HepG2 (cell line): ENCODE measurements around the gene DLL1. TPM values are rescaled to one million over a fixed set of nuclear protein-coding genes. Genes with fewer than 3 reads are reported as not detected.

Experiments used
- ELF3 ChIP-seq: IDR thresholded peaks from 2 replicates; pipeline ENCODE4 v1.6.1; 2016; ENCODE audit warnings: missing genetic modification reagents, missing compliant biosample characterization
- FOXM1 ChIP-seq: sonication (generic); formaldehyde crosslinking; IDR thresholded peaks from 2 replicates; pipeline ENCODE4 v1.5.0; 2020; ENCODE audit warnings: missing genetic modification reagents
- HCFC1 ChIP-seq: fragments of 150-350 bp; IDR thresholded peaks from 2 replicates; pipeline ENCODE4 v1.6.1; 2014; ENCODE audit warnings: low read depth, low read length
- KDM2A ChIP-seq: sonication (generic); formaldehyde crosslinking; IDR thresholded peaks from 2 replicates; pipeline ENCODE4 v1.4.0; 2020; ENCODE audit warnings: low read depth, missing genetic modification reagents, borderline replicate concordance
- RELA ChIP-seq: sonication (generic); formaldehyde crosslinking; IDR thresholded peaks from 2 replicates; pipeline ENCODE4 v1.4.0; 2020; ENCODE audit warnings: missing genetic modification reagents
- SMAD1 ChIP-seq: sonication (generic); formaldehyde crosslinking; IDR thresholded peaks from 2 replicates; pipeline ENCODE4 v1.4.0; 2020; ENCODE audit warnings: missing genetic modification reagents, low read depth, mild to moderate bottlenecking, borderline replicate concordance
- TIGD3 ChIP-seq: sonication (generic); formaldehyde crosslinking; IDR thresholded peaks from 2 replicates; pipeline ENCODE4 v1.5.1; 2020; ENCODE audit warnings: mild to moderate bottlenecking, missing genetic modification reagents, borderline replicate concordance
- TP53 ChIP-seq: sonication (generic); formaldehyde crosslinking; conservative IDR thresholded peaks from 2 replicates; pipeline ENCODE4 v1.4.0; 2020; ENCODE audit warnings: missing genetic modification reagents
- ZBTB49 ChIP-seq: sonication (generic); formaldehyde crosslinking; IDR thresholded peaks from 2 replicates; pipeline ENCODE4 v1.4.0; 2020; ENCODE audit warnings: missing genetic modification reagents, borderline replicate concordance
- ZFY ChIP-seq: sonication (generic); formaldehyde crosslinking; IDR thresholded peaks from 2 replicates; pipeline ENCODE4 v1.4.0; 2020; ENCODE audit warnings: missing genetic modification reagents
- ZNF256 ChIP-seq: sonication (generic); formaldehyde crosslinking; conservative IDR thresholded peaks from 2 replicates; pipeline ENCODE4 v1.4.0; 2020; ENCODE audit warnings: missing genetic modification reagents
- ZNF326 ChIP-seq: sonication (generic); formaldehyde crosslinking; IDR thresholded peaks from 2 replicates; pipeline ENCODE4 v1.4.0; 2020; ENCODE audit warnings: missing genetic modification reagents, borderline replicate concordance
- ZNF367 ChIP-seq: sonication (generic); formaldehyde crosslinking; IDR thresholded peaks from 2 replicates; pipeline ENCODE4 v1.4.0; 2020; ENCODE audit warnings: missing genetic modification reagents, borderline replicate concordance
- ZNF460 ChIP-seq: sonication (generic); formaldehyde crosslinking; IDR thresholded peaks from 2 replicates; pipeline ENCODE4 v1.5.1; 2020; ENCODE audit warnings: missing genetic modification reagents, mild to moderate bottlenecking, borderline replicate concordance
- ZNF557 ChIP-seq: sonication (generic); formaldehyde crosslinking; IDR thresholded peaks from 2 replicates; pipeline ENCODE4 v1.4.0; 2020; ENCODE audit warnings: missing genetic modification reagents
- ZNF567 ChIP-seq: sonication (generic); formaldehyde crosslinking; IDR thresholded peaks from 2 replicates; pipeline ENCODE4 v1.8.1; 2023; ENCODE audit warnings: mild to moderate bottlenecking, missing genetic modification reagents, borderline replicate concordance
- ZNF572 ChIP-seq: sonication (generic); formaldehyde crosslinking; IDR thresholded peaks from 2 replicates; pipeline ENCODE4 v1.5.1; 2020; ENCODE audit warnings: mild to moderate bottlenecking, missing genetic modification reagents
- ZNF792 ChIP-seq: IDR thresholded peaks from 2 replicates; pipeline ENCODE4 v1.6.1; 2016
- ZSCAN20 ChIP-seq: sonication (generic); formaldehyde crosslinking; IDR thresholded peaks from 2 replicates; pipeline ENCODE4 v1.4.0; 2020; ENCODE audit warnings: missing genetic modification reagents, mild to moderate bottlenecking, borderline replicate concordance
- polyA plus RNA-seq, 8 experiments: library from polyadenylated mRNA; depleted of rRNA in 3 of 8; stranded (reverse) in 7 of 8; unstranded in 1 of 8; fragments of >200 nt; fragmentation: Illumina TruSeq in 4 of 8; extraction: Trizol in 4 of 8; gene quantifications; 2 replicates each; pipeline versions ENCODE4 v1.2.1 to v1.2.3, GENCODE V29; 2011 to 2016; ENCODE audit warnings: low read depth in 4 of 8, missing spikeins in 1 of 8, mixed read lengths in 1 of 8; ENCODE audit not compliant: insufficient read depth in 1 of 8
- total RNA-seq, 5 experiments: library from RNA; depleted of rRNA; stranded (reverse); fragments of >200 nt; fragmentation: Illumina TruSeq; extraction: Trizol; gene quantifications; 2 replicates each; pipeline ENCODE4 v1.2.3, GENCODE V29; 2016; ENCODE audit warnings: low read depth in 1 of 5
- TF ChIP-seq, protein P1 (sequence below): sonication (generic); formaldehyde crosslinking; IDR thresholded peaks from 2 replicates; pipeline ENCODE4 v1.4.0; 2020; ENCODE audit warnings: missing genetic modification reagents
- TF ChIP-seq, protein P2 (sequence below): sonication (generic); formaldehyde crosslinking; IDR thresholded peaks from 2 replicates; pipeline ENCODE4 v1.4.0; 2020; ENCODE audit warnings: mild to moderate bottlenecking, missing genetic modification reagents
- TF ChIP-seq, protein P3 (sequence below): sonication (generic); formaldehyde crosslinking; IDR thresholded peaks from 2 replicates; pipeline ENCODE4 v1.4.0; 2020; ENCODE audit warnings: mild to moderate bottlenecking, missing genetic modification reagents

The DLL1 gene
- total and polyA plus RNA-seq, 2 of the 13 experiments (the other 11 are each of a cell fraction or from before 2014, with no cell fraction given), result not detected

GRCh38 chr6:170306324-170307079 is 15.6 kb upstream of the DLL1 start, which contains the start of gene FAM120B (continued):
- no peak; the same call in 1 of the 2 replicates for TF ChIP-seq ZBTB49 (CRISPR knock-in tag)
- TF ChIP-seq ZNF567 (CRISPR knock-in tag), result peak; percentile 76
- TF ChIP-seq ZNF792 (CRISPR knock-in tag), result peak; percentile 92
- TF ChIP-seq ZFY (CRISPR knock-in tag), result peak; percentile 100
- no peak; the same call in 1 of the 2 replicates for TF ChIP-seq ZNF256 (CRISPR knock-in tag)
- TF ChIP-seq ZNF572, result no peak
- no peak for TF ChIP-seq SMAD1
- TF ChIP-seq ELF3 (CRISPR knock-in tag), result peak; percentile 86
- peak; percentile 96 for TF ChIP-seq KDM2A (CRISPR knock-in tag)
- peak; percentile 11; the same call in 1 of the 2 replicates for TF ChIP-seq ZNF326 (CRISPR knock-in tag)
- TF ChIP-seq TP53, result 0 out of 2 replicates have a peak, but pooled peaks have one; percentile 22
- TF ChIP-seq, protein P1, sequence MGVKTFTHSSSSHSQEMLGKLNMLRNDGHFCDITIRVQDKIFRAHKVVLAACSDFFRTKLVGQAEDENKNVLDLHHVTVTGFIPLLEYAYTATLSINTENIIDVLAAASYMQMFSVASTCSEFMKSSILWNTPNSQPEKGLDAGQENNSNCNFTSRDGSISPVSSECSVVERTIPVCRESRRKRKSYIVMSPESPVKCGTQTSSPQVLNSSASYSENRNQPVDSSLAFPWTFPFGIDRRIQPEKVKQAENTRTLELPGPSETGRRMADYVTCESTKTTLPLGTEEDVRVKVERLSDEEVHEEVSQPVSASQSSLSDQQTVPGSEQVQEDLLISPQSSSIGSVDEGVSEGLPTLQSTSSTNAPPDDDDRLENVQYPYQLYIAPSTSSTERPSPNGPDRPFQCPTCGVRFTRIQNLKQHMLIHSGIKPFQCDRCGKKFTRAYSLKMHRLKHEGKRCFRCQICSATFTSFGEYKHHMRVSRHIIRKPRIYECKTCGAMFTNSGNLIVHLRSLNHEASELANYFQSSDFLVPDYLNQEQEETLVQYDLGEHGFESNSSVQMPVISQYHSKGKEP (CRISPR knock-in tag), result peak; percentile 59; the same call in 1 of the 2 replicates
- 0 out of 2 replicates have a peak, but pooled peaks have one; percentile 71 for TF ChIP-seq ZNF367 (CRISPR knock-in tag)
- peak; percentile 73; the same call in 1 of the 2 replicates for TF ChIP-seq FOXM1 (CRISPR knock-in tag)
- peak; percentile 36; the same call in 1 of the 2 replicates for TF ChIP-seq HCFC1
- TF ChIP-seq RELA, result peak; percentile 77; the same call in 1 of the 2 replicates
- peak; percentile 79 for TF ChIP-seq ZSCAN20 (CRISPR knock-in tag)
- TF ChIP-seq, protein P2, sequence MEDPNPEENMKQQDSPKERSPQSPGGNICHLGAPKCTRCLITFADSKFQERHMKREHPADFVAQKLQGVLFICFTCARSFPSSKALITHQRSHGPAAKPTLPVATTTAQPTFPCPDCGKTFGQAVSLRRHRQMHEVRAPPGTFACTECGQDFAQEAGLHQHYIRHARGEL, result peak; percentile 72; the same call in 1 of the 2 replicates
- TF ChIP-seq, protein P3, sequence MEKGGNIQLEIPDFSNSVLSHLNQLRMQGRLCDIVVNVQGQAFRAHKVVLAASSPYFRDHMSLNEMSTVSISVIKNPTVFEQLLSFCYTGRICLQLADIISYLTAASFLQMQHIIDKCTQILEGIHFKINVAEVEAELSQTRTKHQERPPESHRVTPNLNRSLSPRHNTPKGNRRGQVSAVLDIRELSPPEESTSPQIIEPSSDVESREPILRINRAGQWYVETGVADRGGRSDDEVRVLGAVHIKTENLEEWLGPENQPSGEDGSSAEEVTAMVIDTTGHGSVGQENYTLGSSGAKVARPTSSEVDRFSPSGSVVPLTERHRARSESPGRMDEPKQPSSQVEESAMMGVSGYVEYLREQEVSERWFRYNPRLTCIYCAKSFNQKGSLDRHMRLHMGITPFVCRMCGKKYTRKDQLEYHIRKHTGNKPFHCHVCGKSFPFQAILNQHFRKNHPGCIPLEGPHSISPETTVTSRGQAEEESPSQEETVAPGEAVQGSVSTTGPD (CRISPR knock-in tag), result no peak
- no peak for TF ChIP-seq ZNF557 (CRISPR knock-in tag)
- TF ChIP-seq TIGD3, result peak; percentile 85; the same call in 1 of the 2 replicates
- no peak for TF ChIP-seq ZNF460
